Prostate gland (tissue), 2 donors: ENCODE measurements around the gene FBXL7. TPM values are rescaled to one million over a fixed set of nuclear protein-coding genes. Genes with fewer than 3 reads are reported as not detected.

ENCODE experiments used
- DNase-seq: peaks from one replicate; pipeline ENCODE4 v3.0.0-alpha.2; 2019; ENCODE audit warnings: low spot score
- H3K27ac ChIP-seq, 2 donors: fragments of 200-600 bp; sonication (generic); 2 replicates each; pipeline ENCODE4 v1.5.1; 2017 to 2019
- H3K27me3 ChIP-seq: fragments of 200-600 bp; sonication (generic); replicated peaks from 2 replicates; pipeline ENCODE4 v1.5.1; 2019; ENCODE audit not compliant: insufficient read depth
- H3K36me3 ChIP-seq, 2 donors: fragments of 200-600 bp; sonication (generic); 1 replicate in 1 of 2; 2 replicates in 1 of 2; pipeline versions ENCODE4 v1.5.1 to v1.8.1; 2017 to 2019
- H3K4me1 ChIP-seq: fragments of 200-600 bp; sonication (generic); replicated peaks from 2 replicates; pipeline ENCODE4 v1.5.1; 2019
- H3K4me3 ChIP-seq, 2 donors: fragments of 200-600 bp; sonication (generic); 2 replicates each; pipeline ENCODE4 v1.5.1; 2017 to 2019
- H3K9me3 ChIP-seq: fragments of 200-600 bp; sonication (generic); 2 replicates; pipeline ENCODE4 v1.5.1; 2017
- CTCF ChIP-seq, 4 experiments: fragments of 200-600 bp in 2 of 4; fragments of 450-650 bp in 2 of 4; sonication (generic) in 2 of 4; IDR thresholded peaks; 1 replicate in 3 of 4; 2 replicates in 1 of 4; pipeline ENCODE4 v1.5.1; 2016 to 2019; ENCODE audit warnings: antibody characterized with exemption in 4 of 4, mild to moderate bottlenecking in 2 of 4, moderate library complexity in 2 of 4
- POLR2A ChIP-seq: fragments of 450-650 bp; IDR thresholded peaks from one replicate; pipeline ENCODE4 v1.6.1; 2016; ENCODE audit warnings: antibody characterized with exemption, mild to moderate bottlenecking
- POLR2AphosphoS5 ChIP-seq: sonication (generic); formaldehyde crosslinking; IDR thresholded peaks from one replicate; pipeline ENCODE4 v1.6.1; 2017; ENCODE audit warnings: antibody characterized with exemption
- WGBS: methylation state at CpG from one replicate; pipeline ENCODE4 v1.1.5; 2018; 5-methylcytosine and 5-hydroxymethylcytosine counted together
- intact Hi-C: fragments of 100-400 bp; cut with DNase I; formaldehyde crosslinking; loops from one replicate; pipeline ENCODE4 v1.14.2; 2022
- total RNA-seq, 2 donors: library from RNA; depleted of rRNA; stranded (reverse); fragments of >200 nt; gene quantifications; one replicate each; pipeline ENCODE4 v1.1.0, GENCODE V29; 2016

FBXL7 gene
- total RNA-seq, 2 donors from 2014 or later: 21.2 to 24.2 TPM

GRCh38 chr5:15564957-15565356, 65.0 kb downstream of the FBXL7 start:
- no peaks in the 10 kb centered on the region for H3K27me3 ChIP-seq
- WGBS: 97% methylated on average over 1 of the region's 1 CpG
- TF ChIP-seq CTCF (IDR thresholded peaks at IDR 0.05): no peak
- no peak for TF ChIP-seq POLR2A
- no peak for TF ChIP-seq POLR2AphosphoS5

GRCh38 chr5:15566306-15566705, 66.3 kb downstream of the FBXL7 start:
- intact Hi-C loops: no loop called here
- Histone ChIP-seq H3K9me3 (no peaks in the 10 kb centered on the region), H3K4me1 (no peaks in the 10 kb centered on the region), H3K4me3 (no peak overlapping the region), H3K27me3 (no peaks in the 10 kb centered on the region), H3K36me3 (no peaks in the 10 kb centered on the region), H3K27ac (no peak overlapping the region)
- DNase-seq: no peak
- 65% methylated on average over 4 of the region's 4 CpGs for WGBS
- no peak for TF ChIP-seq CTCF (IDR thresholded peaks at IDR 0.05)

More at GRCh38 chr5:15564957-15565356, 65.0 kb downstream of the FBXL7 start:
- no peaks in the 10 kb centered on the region for H3K36me3 ChIP-seq
- intact Hi-C loops: no loop called here
- DNase-seq: no peak
- H3K4me1 ChIP-seq: no peaks in the 10 kb centered on the region
- H3K27ac ChIP-seq: no peak overlapping the region
- no peaks in the 10 kb centered on the region for H3K9me3 ChIP-seq
- H3K4me3 ChIP-seq: no peak overlapping the region

- Histone ChIP-seq H3K27me3 (no peaks in the 10 kb centered on the region), H3K9me3 (no peaks in the 10 kb centered on the region), H3K27ac (no peak overlapping the region), H3K36me3 (no peaks in the 10 kb centered on the region), H3K4me3 (no peak overlapping the region), H3K4me1 (no peaks in the 10 kb centered on the region)
- intact Hi-C loops: no loop called here
- DNase-seq: no peak
- TF ChIP-seq POLR2AphosphoS5 (no peak), CTCF (IDR thresholded peaks at IDR 0.05) (no peak), POLR2A (no peak)
Observed at GRCh38 chr5:15566789-15567188, 66.8 kb downstream of the FBXL7 start.

- intact Hi-C loops: no loop called here
- Histone ChIP-seq H3K9me3 (no peaks in the 10 kb centered on the region), H3K27ac (no peak overlapping the region), H3K27me3 (no peaks in the 10 kb centered on the region), H3K4me1 (no peaks in the 10 kb centered on the region), H3K4me3 (no peak overlapping the region), H3K36me3 (no peaks in the 10 kb centered on the region)
- TF ChIP-seq POLR2AphosphoS5 (no peak), CTCF (IDR thresholded peaks at IDR 0.05) (no peak), POLR2A (no peak)
- no peak for DNase-seq
- 93% methylated on average over 5 of the region's 5 CpGs for WGBS
Observed at GRCh38 chr5:15570491-15570890, 70.5 kb downstream of the FBXL7 start.

GRCh38 chr5:15571081-15571480, 71.1 kb downstream of the FBXL7 start:
- no peak for DNase-seq
- TF ChIP-seq POLR2AphosphoS5 (no peak), POLR2A (no peak), CTCF (IDR thresholded peaks at IDR 0.05) (no peak)

More at GRCh38 chr5:15571081-15571480, 71.1 kb downstream of the FBXL7 start:
- Histone ChIP-seq H3K4me3 (no peak overlapping the region), H3K27ac (no peak overlapping the region), H3K9me3 (no peaks in the 10 kb centered on the region), H3K27me3 (no peaks in the 10 kb centered on the region), H3K4me1 (no peaks in the 10 kb centered on the region), H3K36me3 (no peaks in the 10 kb centered on the region)
- WGBS: 100% methylated on average over 1 of the region's 1 CpG
- intact Hi-C loops: no loop called here
